Middle frontal gyrus (tissue), 1 donor: ENCODE results near the gene QKI.
"Not testable (repeated sequence)": the region's sequence is repeated elsewhere in the genome, so short reads cannot be mapped to it uniquely, and the experiment has no call there.

Experiments
- DNase-seq: peaks from one replicate; pipeline ENCODE4 v3.0.0-alpha.2; 2015; ENCODE audit warnings: low spot score; ENCODE audit errors: extremely low spot score

The QKI gene

DNA sequence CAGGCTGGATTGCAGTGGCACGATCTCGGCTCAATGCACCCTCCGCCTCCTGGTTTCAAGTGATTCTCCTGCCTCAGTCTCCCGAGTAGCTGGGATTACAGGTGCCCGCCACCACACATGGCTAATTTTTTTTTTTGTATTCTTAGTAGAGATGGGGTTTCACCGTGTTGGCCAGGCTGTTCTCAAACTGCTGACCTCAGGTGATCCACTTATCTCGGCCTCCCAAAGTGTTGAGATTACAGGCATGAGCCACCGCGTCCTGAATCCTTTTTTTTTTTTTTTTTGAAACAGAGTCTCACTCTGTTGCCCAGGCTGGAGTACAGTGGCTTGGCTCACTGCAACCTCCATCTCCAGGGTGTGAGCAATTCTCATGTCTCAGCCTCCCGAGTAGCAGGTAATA lies 24.9 kb downstream of the QKI start:
- not testable (repeated sequence) for DNase-seq

DNA sequence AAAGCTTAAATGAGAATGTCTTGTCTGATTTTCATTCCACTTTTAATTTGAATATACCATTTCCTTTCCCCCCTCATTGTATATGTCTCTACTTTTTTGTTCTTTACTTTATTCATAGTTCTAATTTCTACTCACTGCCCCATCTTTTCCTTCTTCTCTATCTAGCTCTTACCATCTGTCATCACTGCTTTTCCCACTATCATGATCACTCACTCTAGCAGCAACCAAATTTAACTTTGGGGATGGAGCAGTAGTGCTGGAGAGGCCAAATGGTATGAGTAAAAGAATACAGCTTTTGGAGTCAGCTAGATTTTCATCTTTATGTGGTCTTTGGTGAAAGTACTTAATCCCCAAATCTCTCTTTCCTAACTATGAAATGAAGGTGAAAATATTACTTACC lies 25.5 kb downstream of the QKI start:
- no peak for DNase-seq

GRCh38 chr6:163442336-163442735 lies 27.8 kb downstream of the QKI start:
- DNase-seq = no peak

DNA sequence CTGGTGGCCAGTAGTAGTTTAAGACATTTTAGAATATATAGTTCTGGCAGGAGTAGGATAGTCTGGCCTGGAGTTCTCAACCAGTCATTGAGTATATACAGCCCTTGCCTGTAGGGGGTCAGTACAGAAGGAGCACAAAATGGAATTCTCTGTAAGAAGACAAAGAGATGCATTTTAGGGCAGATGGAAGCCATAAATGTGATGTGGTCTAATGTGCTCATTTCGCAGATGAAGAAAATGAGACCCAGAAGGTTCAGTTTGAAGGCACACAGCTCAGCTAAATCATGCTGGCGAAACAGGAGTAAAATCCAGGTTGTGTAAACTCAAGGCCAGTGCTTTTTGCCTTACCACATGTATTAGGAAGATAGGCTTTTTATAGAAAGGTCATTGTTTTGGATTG lies 29.6 kb downstream of the QKI start:
- no peak for DNase-seq

DNA sequence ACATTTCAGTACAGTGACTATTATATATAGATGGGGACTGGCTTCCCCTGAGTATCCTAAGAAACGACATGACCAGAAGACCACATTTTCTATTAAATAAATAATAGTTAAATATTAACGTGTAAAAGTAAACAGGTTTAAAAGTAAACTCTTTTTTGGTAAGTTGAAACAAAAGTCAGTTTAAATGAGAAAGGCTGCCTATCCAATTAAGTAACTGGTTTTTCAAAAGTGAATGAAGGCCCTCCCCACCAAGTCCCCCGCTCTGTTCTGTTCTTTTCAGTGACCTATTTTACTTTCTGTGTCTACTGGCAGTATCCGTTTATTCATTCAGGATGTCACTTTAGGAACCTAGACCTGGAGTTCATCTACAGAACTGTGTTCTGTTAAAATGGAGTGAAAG lies 32.0 kb downstream of the QKI start:
- no peak for DNase-seq

DNA sequence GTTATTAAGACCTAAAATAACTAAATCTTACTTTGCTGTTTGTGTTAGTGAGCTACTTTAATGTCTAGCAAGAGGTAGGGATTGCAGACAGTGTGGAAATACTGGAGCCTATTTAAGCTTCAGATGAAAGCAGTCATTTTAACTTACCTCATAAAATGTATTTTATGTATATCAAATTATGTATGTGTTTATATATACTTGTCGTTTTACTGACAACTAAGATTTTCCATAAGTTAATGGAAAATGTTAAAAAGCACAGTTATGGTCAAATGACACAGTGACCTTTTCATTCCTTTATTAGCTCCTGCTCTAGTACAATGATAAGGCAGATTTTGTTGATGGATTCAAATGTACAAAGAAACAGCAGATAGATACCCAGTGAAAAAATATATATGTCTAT lies 34.6 kb downstream of the QKI start:
- no peak for DNase-seq

DNA sequence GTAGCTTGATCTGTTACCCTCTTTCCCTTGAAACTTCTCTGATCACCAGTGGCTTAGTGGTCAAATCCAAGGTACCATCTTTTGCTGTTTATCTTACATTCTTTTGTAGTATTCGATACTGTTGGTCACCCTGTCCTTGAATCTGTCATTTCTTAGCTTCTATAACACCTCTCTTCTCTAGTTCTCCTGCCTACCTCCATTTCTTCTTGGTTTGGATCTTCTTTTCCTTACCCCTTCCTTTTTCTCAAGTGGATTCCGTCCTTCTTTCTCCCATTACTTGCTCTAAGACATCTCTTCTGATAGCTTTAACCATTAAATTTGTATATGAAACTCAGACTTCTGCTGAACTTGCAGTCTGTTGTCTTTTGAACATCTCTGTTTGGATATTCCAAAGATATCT lies 39.9 kb downstream of the QKI start:
- no peak for DNase-seq

GRCh38 chr6:163455552-163455951 lies 41.0 kb downstream of the QKI start:
- no peak for DNase-seq

DNA sequence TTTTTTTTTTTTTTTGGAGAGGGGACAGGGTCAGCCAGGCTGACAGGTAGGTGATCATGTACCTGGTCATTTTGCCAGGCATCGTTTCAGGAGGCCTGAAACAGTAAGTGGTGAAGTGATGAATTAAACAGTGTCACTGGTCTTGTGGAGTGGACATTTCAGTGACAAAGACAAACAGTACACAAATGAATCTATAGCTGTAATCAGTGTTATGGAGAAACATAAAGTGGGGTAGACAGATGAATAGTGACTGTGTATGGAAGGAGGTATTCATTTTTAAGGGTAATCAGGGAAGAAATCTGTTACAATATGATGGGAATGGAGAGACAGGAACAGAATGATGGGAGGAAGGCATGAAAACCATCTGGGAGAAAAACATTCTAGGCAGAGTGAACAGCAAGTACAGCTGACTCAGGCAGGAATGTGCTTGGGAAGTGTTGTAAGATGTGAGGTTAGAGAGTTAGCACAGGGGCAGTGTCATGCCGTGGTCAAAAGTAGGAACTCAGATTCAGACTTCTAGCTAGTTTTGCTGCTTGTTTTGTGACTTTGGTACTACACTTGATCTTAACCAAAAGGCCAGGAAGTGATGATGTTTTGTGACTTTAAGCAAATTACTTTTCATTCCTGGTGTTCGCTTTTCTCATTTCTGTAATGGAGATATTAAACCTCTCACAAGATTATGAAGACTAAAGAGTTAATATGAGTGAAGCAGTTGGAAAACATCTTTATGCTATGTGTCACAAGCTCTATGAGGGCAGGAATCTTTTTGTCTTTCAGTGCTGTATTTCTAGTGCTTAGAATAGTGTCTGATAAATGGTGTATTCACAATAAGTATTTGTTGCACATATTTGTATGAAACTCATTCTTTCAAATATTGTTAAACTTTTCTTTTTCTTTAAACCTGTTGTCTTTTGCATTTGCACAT lies 43.4 kb downstream of the QKI start:
- DNase-seq = no peak

GRCh38 chr6:163459007-163459406 lies 44.5 kb downstream of the QKI start:
- no peak for DNase-seq

GRCh38 chr6:163459536-163459935 lies 45.0 kb downstream of the QKI start:
- no peak for DNase-seq

DNA sequence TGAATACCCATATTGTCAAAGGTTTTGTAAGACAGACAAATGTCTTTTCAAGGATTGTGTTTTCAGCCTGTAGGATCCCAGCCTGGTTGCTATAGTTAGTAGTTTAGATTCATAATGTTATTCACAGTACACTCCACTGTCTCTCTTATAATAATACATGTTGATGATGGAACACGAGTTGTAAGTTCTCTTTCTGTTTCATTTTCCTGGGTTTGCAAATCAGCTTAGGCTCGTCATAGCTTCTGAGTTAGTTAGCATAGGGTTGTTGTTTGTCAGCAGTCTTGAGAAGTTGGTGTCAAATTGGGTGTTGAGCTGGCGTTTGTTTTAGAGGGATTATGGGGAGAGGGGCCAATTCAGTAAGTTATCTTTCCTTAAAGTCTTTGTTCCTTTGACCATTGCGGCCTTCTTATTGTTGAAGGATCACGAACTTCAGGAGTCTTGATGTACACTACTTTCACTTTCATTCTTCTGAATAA lies 45.8 kb downstream of the QKI start:
- DNase-seq = no peak

GRCh38 chr6:163461696-163462095 lies 47.2 kb downstream of the QKI start:
- DNase-seq = no peak

DNA sequence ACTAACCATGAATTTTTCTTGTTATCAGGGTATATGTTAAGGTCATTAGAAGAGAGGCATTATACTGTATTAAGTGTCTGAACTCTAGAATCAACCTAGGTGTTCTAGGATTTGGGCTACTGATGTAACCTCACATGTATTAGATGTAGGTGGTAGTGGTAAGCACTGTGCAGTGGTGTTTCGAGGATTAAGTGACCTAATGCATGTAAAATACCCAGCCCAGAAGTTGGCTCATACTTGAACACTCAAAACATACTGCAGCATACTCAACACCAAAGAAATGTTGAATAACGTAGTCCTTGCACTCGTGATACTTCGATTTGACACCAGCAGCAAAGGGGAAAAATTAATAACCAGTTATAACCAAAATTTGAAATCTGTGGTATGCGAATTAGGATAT lies 48.7 kb downstream of the QKI start:
- no peak for DNase-seq

GRCh38 chr6:163463795-163464194 lies 49.3 kb downstream of the QKI start:
- no peak for DNase-seq

DNA sequence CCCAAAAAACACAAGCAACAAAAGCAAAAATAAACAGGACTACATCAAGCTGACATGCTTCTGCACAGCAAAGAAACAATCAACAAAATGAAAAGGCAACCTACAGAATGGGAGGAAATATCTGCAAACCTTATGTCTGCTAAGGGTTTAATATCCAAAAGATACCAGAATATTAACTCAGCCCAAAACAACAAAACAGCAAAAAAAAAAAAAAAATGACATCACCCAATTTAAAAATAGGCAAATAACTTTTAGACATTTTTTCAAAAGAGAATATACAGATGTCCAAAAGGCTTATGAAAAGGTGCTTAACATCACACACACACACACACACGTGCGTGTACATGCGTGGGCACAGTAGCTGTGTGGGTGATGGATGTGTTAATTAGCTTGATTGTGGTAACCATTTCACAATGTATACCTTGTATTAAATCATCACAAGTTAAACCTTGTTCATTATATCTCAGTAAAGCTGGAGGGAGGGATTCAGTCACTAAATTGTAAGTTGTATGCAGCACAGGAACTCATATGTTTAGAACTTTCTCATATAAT lies 52.4 kb downstream of the QKI start:
- DNase-seq = no peak

GRCh38 chr6:163468738-163469137 lies 54.2 kb downstream of the QKI start:
- DNase-seq = no peak

DNA sequence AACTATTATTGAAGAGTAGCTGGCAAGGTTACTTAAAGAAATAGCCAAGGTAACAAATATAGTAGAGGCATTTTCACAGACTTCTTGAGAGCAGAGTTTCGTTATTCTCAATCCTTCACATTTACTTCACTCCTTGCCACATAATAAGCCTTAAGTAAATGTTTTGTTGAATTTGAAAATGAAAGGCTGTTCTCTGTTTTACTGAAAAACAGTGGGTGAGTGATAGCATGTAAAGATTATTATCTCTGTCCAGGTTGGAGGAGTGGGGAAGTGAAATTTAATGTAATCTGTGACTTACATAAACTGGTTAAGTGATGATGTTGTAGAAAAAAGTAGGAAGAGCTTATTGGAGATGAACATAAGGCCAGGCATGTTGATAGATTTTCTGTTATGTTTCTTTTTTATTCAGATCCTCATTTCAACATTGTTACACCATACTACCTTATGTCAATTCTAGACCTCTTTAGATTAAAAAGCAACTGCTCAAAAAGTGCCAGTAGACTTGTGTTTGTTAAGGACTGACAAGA lies 55.0 kb downstream of the QKI start:
- no peak for DNase-seq

GRCh38 chr6:163470611-163471010 lies 56.1 kb downstream of the QKI start:
- no peak for DNase-seq

- DNase-seq = no peak
Observed at GRCh38 chr6:163474581-163474980, 60.1 kb downstream of the QKI start.

DNA sequence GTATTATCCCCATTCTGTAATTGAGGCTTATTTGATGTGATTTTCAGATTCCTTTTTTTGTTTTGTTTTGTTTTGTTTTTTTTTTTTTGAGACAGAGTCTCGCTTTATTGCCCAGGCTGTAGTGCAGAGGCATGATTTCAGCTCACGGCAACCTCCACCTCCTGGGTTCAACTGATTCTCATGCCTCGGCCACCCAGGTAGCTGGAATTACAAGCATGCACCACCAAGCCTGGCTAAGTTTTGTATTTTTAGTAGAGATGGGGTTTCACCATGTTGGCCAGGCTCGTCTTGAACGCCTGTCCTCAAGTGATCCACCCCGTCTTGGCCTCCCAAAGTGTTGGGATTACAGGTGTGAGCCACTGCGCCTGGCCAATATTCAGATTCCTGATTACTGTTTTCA lies 62.4 kb downstream of the QKI start:
- DNase-seq = not testable (repeated sequence)

- no peak for DNase-seq
Observed at GRCh38 chr6:163483107-163483506, 68.6 kb downstream of the QKI start.

DNA sequence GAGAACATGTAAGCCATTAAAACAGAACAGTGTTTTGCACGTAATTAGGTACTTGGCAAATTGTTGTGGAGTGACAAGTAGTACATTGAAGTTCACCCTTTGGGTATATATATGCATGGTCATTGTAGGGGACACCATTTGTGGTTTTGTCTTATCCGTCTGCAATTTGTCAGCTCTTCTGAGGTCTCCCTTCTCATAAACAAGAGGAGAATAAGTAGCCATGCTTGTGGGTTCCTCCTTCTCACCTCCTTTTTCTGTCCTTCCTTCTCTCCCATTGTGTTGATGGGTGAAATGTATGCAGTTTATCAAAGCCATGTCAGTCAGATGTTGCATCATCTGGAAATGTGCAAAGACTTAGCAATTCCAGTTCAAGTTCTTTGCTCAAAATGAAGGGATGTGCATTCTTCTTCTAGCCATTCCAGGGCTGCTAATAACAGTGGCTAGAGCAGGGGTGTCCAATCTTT lies 70.9 kb downstream of the QKI start:
- no peak for DNase-seq
